ENCODE data around the gene TRAPPC10.

TRAPPC10 gene, protein sequence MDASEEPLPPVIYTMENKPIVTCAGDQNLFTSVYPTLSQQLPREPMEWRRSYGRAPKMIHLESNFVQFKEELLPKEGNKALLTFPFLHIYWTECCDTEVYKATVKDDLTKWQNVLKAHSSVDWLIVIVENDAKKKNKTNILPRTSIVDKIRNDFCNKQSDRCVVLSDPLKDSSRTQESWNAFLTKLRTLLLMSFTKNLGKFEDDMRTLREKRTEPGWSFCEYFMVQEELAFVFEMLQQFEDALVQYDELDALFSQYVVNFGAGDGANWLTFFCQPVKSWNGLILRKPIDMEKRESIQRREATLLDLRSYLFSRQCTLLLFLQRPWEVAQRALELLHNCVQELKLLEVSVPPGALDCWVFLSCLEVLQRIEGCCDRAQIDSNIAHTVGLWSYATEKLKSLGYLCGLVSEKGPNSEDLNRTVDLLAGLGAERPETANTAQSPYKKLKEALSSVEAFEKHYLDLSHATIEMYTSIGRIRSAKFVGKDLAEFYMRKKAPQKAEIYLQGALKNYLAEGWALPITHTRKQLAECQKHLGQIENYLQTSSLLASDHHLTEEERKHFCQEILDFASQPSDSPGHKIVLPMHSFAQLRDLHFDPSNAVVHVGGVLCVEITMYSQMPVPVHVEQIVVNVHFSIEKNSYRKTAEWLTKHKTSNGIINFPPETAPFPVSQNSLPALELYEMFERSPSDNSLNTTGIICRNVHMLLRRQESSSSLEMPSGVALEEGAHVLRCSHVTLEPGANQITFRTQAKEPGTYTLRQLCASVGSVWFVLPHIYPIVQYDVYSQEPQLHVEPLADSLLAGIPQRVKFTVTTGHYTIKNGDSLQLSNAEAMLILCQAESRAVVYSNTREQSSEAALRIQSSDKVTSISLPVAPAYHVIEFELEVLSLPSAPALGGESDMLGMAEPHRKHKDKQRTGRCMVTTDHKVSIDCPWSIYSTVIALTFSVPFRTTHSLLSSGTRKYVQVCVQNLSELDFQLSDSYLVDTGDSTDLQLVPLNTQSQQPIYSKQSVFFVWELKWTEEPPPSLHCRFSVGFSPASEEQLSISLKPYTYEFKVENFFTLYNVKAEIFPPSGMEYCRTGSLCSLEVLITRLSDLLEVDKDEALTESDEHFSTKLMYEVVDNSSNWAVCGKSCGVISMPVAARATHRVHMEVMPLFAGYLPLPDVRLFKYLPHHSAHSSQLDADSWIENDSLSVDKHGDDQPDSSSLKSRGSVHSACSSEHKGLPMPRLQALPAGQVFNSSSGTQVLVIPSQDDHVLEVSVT

GRCh38 chr21:44011579-44012473 lies at the start of gene TRAPPC10:
Gene TRAPPC10 (plus strand): TSS chr21:44012309. CDS start chr21:44012494, 185 bp downstream.
- FAIRE-seq = peak; percentile 38
- peak; percentile 87 for DNase-seq (ENCODE audit: insufficient read length, low spot score)

DNA sequence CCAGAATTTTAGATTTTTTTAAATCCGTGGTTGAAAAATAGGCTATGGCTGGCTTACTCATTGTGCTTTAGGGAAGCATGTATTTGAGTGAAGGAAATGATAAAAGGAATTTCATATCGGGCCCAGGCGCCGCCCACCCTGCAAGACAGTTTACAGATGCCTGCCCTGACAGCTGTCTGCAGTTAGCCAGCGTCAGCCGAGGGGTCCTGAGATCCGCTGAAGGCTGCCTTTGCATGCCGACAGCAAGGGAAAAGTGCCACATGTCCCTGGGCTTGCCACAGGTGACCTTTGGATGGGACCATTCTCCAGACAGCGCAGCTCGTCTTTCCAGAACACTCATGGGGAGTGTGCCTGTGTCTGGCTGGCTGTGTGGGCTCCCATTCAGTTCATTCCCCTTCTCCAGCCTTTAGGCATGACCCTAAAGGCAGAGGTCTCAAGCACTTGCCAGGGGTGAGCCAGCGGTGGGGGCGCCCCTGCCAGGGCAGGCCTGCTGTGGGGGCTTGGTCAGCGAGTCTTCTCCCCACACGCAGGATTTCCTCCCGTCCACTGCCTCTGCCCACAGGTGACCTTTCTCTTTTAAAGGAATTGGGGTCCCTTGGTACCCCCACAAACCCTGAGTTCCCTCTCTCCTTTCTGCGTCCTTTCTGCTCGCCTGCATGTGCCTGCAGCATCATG lies 46.1 kb upstream of the TRAPPC10 start:
- DNase-seq (ENCODE audit: insufficient read length, low spot score) = no peak
- no peak for FAIRE-seq

GRCh38 chr21:43966946-43967512 lies 45.1 kb upstream of the TRAPPC10 start:
- no peak for DNase-seq (ENCODE audit: insufficient read length, low spot score)
- FAIRE-seq = no peak

DNA sequence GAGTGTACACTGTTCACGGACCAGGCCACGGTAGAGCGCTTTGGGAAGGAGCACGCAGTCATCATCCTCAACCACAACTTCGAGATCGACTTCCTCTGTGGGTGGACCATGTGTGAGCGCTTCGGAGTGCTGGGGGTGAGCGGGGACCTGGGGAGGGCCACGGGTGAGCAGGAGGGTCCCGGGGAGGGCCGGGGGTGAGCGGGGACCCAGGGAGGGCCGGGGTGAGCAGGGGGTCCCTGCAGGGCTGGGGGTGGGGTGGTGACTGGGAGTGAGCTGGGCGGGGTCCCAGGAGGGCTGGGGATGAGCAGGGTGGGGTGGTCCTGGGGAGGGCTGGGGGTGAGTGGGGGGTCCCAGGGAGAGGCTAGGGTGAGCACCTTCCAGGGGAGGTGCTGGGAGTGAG lies 44.1 kb upstream of the TRAPPC10 start:
- DNase-seq (ENCODE audit: insufficient read length, low spot score) (no peak), FAIRE-seq (no peak)

DNA sequence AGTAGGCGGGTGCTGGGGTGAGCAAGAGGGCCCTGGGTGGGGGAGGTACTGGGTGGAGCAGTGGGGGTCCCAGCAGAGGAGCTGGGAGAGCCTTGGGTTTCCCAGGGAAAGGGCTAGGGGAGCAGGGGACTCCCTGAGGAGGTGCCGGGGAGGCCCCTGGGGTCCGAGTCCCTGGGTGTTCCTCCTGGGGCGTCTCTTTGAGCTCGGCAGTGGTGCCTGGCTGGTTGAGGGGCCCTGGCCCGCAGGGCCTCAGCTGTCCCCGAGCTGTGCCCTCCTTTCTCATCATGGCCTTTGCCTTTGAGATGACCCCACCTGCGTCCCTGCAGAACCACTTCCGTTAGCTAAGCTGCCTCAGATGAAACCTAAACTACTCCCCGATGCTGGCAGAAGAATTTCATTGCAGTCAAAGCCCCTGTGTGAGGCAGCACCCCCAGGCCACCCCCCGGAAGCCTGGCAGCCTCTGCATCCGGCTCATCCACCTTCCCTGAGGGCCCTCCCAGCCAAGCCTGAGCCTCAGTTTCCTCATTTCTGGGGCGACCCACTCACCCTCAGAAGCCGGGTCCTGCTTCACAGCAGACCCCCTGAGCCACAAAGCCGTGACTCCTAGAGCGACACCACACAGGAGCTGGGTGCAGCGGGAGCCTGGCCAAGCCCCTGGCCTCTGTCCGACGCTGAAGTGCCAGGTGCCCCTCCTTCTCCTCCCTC lies 43.5 kb upstream of the TRAPPC10 start:
- FAIRE-seq (no peak), DNase-seq (ENCODE audit: insufficient read length, low spot score) (no peak)

- DNase-seq (ENCODE audit: insufficient read length, low spot score) = no peak
- no peak for FAIRE-seq
These were observed 43.0 kb upstream of the TRAPPC10 start for GRCh38 chr21:43969115-43969444.

- FAIRE-seq (no peak), DNase-seq (ENCODE audit: insufficient read length, low spot score) (no peak)
These were observed 41.6 kb upstream of the TRAPPC10 start for GRCh38 chr21:43970551-43970950.

GRCh38 chr21:43971201-43971991 lies 40.7 kb upstream of the TRAPPC10 start:
- DNase-seq (ENCODE audit: insufficient read length, low spot score) (no peak), FAIRE-seq (no peak)

DNA sequence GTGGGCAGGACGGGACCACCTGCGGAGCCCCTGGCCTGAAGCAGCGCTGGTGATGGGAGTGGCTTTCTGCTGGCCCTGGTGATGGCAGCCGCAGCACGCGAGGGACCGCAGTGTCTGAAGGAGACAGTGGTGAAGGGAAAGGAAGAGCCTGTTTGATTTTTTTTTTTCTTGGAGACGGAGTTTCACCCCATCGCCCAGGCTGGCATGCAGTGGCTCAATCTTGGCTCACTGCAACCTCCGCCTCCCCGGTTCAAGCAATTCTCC lies 40.2 kb upstream of the TRAPPC10 start:
- no peak for FAIRE-seq

DNA sequence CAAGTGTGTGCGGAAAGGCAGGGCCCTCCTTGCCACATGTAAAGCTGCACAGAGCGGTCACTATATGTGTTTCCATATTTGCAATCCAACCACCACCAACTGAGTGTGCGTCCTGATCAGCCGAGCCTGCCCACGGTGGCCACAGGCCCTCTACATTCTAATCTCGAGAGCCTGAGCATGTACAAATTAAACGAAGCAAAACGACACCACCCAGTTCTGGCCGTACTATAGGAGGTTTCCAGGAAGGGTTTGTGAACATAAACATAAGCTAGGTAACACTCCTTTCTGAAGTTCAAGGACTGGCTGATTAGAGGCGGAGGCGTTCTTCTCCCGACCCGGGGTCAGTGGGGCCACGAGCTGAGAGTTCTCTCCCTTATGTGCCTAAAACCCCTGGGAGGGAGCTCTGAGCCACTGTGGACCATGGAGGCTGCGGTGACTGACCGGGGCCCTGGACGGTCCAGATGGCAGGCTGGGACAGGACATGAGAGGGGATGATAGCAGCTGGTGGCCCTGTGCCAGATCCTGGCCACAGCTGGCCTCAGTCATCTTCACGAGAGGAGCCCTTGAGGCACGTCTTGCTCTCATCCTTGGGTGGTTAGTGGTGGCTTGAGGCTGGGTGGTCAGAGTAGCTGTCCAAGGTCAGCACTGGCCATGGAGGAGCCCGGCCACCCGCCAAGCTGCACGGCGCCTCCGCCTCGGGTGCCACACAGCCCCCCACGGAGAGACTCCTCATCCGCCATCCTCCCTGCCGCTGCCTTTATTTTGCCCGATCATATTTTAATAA lies 39.1 kb upstream of the TRAPPC10 start:
- no peak for DNase-seq (ENCODE audit: insufficient read length, low spot score)
- FAIRE-seq = no peak

More for the DNA sequence above, 40.2 kb upstream of the TRAPPC10 start:
- no peak for DNase-seq (ENCODE audit: insufficient read length, low spot score)

DNA sequence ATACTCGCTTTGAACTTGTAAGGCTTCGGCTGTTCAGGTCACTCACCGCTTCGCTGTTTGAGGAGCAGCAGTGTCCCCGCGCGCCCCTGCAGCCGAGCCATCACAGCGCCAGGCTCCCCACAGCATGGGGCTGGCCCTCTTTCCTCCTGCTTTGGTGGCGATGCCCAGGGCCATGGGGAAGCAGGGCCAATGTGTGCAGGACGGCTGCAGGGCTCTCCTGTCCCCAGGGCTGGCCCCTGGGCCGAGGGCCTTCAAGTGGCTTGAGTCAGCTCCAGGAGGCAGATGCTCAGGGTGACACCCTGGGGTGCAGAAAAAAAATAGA lies 38.5 kb upstream of the TRAPPC10 start:
- no peak for FAIRE-seq
- no peak for DNase-seq (ENCODE audit: insufficient read length, low spot score)

GRCh38 chr21:43974791-43975468 lies 37.2 kb upstream of the TRAPPC10 start:
- FAIRE-seq (peak; percentile 97), DNase-seq (ENCODE audit: insufficient read length, low spot score) (no peak)

DNA sequence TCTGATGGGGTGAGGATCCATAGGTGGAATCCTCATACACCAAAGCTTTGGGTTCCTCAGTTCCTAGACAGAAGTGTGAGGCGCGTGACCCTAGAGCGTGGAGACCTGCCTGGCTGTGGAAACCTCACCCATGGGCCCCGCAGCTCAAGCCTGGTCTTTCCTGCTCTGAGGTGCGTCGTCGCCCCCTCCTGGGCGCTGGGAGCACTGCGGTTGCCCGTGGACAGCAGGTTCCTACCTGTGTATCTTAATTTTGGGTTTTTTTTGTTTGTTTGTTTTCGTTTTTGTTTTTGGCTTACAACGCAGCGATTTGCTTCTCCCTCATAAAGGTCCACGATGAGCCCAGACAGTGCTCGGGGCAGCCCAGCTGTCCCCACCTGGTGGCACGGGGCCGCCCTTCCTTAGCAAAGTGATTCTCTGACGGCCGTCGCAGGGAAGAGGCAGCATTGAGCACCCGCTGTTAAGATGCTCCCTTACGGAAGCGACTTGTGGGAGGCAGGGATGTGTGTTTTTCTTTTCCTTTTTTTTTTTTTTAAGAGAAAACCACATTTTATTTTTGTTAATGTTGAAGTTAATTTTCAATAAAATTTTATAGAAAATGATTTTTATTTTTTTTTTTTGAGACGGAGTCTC lies 36.5 kb upstream of the TRAPPC10 start:
- DNase-seq (ENCODE audit: insufficient read length, low spot score) (peak; percentile 87), FAIRE-seq (no peak)

- FAIRE-seq (no peak), DNase-seq (ENCODE audit: insufficient read length, low spot score) (no peak)
These were observed 35.4 kb upstream of the TRAPPC10 start for GRCh38 chr21:43976661-43977060.

GRCh38 chr21:43978060-43978459 lies 34.0 kb upstream of the TRAPPC10 start:
- FAIRE-seq = no peak

DNA sequence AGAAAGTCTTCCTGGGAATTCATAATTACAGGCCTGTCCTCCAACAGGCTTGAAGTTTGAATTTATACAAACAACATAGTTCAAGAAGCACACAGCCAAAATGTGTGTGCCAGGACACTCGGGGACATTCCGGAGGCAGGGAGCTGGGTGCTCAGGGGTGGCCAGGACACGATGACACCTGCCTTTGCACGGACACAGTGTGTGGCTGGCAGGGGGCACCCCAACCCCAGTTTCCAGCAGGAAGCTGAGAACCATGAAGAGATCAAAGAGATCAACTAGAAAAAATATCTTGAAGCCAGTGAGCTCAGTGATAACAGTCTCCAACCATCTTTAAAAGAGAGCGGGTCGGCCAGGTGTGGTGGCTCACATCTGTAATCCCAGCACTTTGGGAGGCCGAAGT lies 32.5 kb upstream of the TRAPPC10 start:
- DNase-seq (ENCODE audit: insufficient read length, low spot score) (no peak), FAIRE-seq (no peak)

More at GRCh38 chr21:43978060-43978459, 34.0 kb upstream of the TRAPPC10 start:
- no peak for DNase-seq (ENCODE audit: insufficient read length, low spot score)

Measured in HTR-8/SVneo (cell line).